CD4-positive, alpha-beta T cell (primary cell): ENCODE data around the gene UNC13A. TPM values are rescaled to one million over a fixed set of nuclear protein-coding genes. Genes with fewer than 3 reads are reported as not detected.

Experiments used
- ATAC-seq: fragments of 200-7000 bp; cut with Tn5 transposase; one replicate; pipeline ENCODE4 v1.10.0; 2022; ENCODE audit warnings: mild to moderate bottlenecking; ENCODE audit not compliant: poor library complexity
- CTCF ChIA-PET: fragments of 350-600 bp; sonication (Branson Sonifier 250); formaldehyde crosslinking; loops from one replicate; lab custom pipeline; 2021; ENCODE audit warnings: antibody characterized with exemption, inconsistent platforms; lab: Charles Lee
- POLR2A ChIA-PET: fragments of 350-600 bp; sonication (Branson Sonifier 250); formaldehyde crosslinking; loops from one replicate; lab custom pipeline; 2021; ENCODE audit warnings: antibody characterized with exemption, inconsistent platforms; lab: Charles Lee
- DNase-seq, 14 experiments: peaks; one replicate each; pipeline ENCODE4 v3.0.0-alpha.2; 2013 to 2020; ENCODE audit warnings: mixed read lengths in 2 of 14
- H3K27ac ChIP-seq, 2 donors: one replicate each; pipeline versions ENCODE4 v1.5.1 to v1.7.0; 2013; ENCODE audit warnings: low read length in 2 of 2, low read depth in 1 of 2, mild to moderate bottlenecking in 1 of 2
- H3K27me3 ChIP-seq, 2 experiments: 1 replicate in 1 of 2; 2 replicates in 1 of 2; pipeline versions ENCODE4 v1.6.1 to v1.7.0; 2013; ENCODE audit warnings: low read length in 2 of 2, control low read depth in 1 of 2, mild to moderate bottlenecking in 1 of 2, moderate library complexity in 1 of 2; ENCODE audit not compliant: insufficient read depth in 2 of 2, control insufficient read depth in 1 of 2
- H3K36me3 ChIP-seq: one replicate; pipeline ENCODE4 v1.6.1; 2013; ENCODE audit warnings: low read length, control low read depth; ENCODE audit not compliant: insufficient read depth
- H3K4me1 ChIP-seq: one replicate; pipeline ENCODE4 v1.6.1; 2013; ENCODE audit warnings: low read length, control low read depth; ENCODE audit not compliant: insufficient read depth
- H3K4me3 ChIP-seq: one replicate; pipeline ENCODE4 v1.5.1; 2013; ENCODE audit warnings: mild to moderate bottlenecking, low read length, moderate library complexity
- H3K9me3 ChIP-seq, 2 experiments: 1 replicate in 1 of 2; 2 replicates in 1 of 2; pipeline versions ENCODE4 v1.6.1 to v1.7.0; 2013; ENCODE audit warnings: low read length in 2 of 2, mild to moderate bottlenecking in 2 of 2, control low read depth in 1 of 2, moderate library complexity in 1 of 2; ENCODE audit not compliant: control insufficient read depth in 1 of 2, insufficient read depth in 1 of 2
- H3K27ac Mint-ChIP-seq: one replicate; pipeline ENCODE4 v1.8.0; 2020; ENCODE audit warnings: mixed read lengths
- H3K27me3 Mint-ChIP-seq: one replicate; pipeline ENCODE4 v1.8.0; 2021; ENCODE audit warnings: mixed read lengths
- H3K36me3 Mint-ChIP-seq: one replicate; pipeline ENCODE4 v1.8.0; 2021; ENCODE audit warnings: low read depth, mixed read lengths
- H3K4me1 Mint-ChIP-seq: one replicate; pipeline ENCODE4 v1.8.0; 2021; ENCODE audit warnings: low read depth, mixed read lengths
- H3K4me3 Mint-ChIP-seq: one replicate; pipeline ENCODE4 v1.8.0; 2020; ENCODE audit warnings: mild to moderate bottlenecking, mixed read lengths
- H3K9me3 Mint-ChIP-seq: one replicate; pipeline ENCODE4 v1.8.0; 2020; ENCODE audit warnings: mixed read lengths
- intact Hi-C, 2 experiments: fragments of 100-400 bp; cut with DNase I in 1 of 2; cut with micrococcal nuclease in 1 of 2; formaldehyde crosslinking; loops; one replicate each; pipeline versions ENCODE4 v1.15.1 to v1.9.0; 2023 to 2025; cut with DNase I, micrococcal nuclease
- total RNA-seq, 174 experiments: library from RNA in 2 of 174; stranded (reverse) in 2 of 174; gene quantifications; one replicate each; pipeline ENCODE4 v1.2.3 and lab custom pipeline; 2021 to 2026
- TF ChIP-seq, protein P1 (sequence below): fragments of 200-600 bp; IDR thresholded peaks from one replicate; pipeline ENCODE4 v1.8.0; 2022; ENCODE audit warnings: antibody characterized with exemption, mild to moderate bottlenecking

UNC13A gene
- total RNA-seq, 2 experiments from 2014 or later = 0.11 to 0.14 TPM

DNA sequence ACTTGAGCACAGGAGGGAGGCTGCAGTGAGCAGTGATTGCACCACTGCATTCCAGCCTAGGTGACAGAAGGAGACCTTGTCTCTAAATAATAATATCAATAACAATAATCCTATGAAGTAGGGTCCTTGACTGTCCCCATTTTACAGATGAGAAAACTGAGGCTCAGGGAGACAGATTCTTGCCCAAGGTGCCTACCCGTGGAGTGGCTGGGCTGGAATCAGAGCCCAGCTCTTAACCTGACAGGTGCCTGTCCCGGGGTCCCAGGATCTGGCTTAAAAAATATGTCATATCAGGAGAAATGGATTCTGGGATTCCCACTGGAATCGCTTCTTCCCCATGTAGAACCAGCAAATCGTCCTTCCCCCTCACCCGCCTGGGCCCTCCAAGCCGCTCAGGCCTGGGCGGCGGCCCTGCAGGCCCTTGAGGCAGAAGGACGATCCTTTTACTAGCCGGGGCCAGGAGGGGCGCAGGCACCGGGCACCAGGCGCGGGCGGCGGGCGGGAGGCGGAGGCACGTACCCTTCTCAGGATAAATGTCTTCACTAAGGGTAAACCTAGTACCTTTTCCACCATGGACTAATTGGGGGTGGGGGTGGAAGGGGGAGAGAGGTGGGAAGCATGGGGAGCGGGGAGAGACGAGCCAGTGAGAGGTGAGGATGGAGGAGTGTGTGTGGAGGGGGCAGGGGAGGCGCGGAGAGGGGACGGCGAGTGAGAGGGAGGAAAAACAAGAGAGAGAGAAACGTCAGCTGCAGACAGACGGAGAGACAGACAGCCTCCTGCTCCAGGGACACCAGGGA, 72.1 kb downstream of the UNC13A start:
- Histone ChIP-seq H3K9me3 (peaks cover 0 to 8% of the 10 kb centered on the region in 2 experiments), H3K27ac (no peak overlapping the region), H3K27me3 (peaks cover 46% of the 10 kb centered on the region in 2 experiments), H3K4me1 (peaks cover 9% of the 10 kb centered on the region), H3K4me3 (no peak overlapping the region), H3K36me3 (no peaks in the 10 kb centered on the region)
- H3K9me3 Mint-ChIP-seq = no peaks in the 10 kb centered on the region
- TF ChIP-seq, protein P1, sequence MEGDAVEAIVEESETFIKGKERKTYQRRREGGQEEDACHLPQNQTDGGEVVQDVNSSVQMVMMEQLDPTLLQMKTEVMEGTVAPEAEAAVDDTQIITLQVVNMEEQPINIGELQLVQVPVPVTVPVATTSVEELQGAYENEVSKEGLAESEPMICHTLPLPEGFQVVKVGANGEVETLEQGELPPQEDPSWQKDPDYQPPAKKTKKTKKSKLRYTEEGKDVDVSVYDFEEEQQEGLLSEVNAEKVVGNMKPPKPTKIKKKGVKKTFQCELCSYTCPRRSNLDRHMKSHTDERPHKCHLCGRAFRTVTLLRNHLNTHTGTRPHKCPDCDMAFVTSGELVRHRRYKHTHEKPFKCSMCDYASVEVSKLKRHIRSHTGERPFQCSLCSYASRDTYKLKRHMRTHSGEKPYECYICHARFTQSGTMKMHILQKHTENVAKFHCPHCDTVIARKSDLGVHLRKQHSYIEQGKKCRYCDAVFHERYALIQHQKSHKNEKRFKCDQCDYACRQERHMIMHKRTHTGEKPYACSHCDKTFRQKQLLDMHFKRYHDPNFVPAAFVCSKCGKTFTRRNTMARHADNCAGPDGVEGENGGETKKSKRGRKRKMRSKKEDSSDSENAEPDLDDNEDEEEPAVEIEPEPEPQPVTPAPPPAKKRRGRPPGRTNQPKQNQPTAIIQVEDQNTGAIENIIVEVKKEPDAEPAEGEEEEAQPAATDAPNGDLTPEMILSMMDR = no peak
- no peak for ATAC-seq
- H3K27me3 Mint-ChIP-seq = peaks cover 53% of the 10 kb centered on the region
- intact Hi-C loops = no loop called here
- no peaks in the 10 kb centered on the region for H3K36me3 Mint-ChIP-seq
- ChIA-PET POLR2A (no interaction called here), CTCF (no interaction called here)
- DNase-seq = no peak
- no peak overlapping the region for H3K4me3 Mint-ChIP-seq
- H3K27ac Mint-ChIP-seq = no peak overlapping the region
- H3K4me1 Mint-ChIP-seq = peaks cover 4% of the 10 kb centered on the region

DNA sequence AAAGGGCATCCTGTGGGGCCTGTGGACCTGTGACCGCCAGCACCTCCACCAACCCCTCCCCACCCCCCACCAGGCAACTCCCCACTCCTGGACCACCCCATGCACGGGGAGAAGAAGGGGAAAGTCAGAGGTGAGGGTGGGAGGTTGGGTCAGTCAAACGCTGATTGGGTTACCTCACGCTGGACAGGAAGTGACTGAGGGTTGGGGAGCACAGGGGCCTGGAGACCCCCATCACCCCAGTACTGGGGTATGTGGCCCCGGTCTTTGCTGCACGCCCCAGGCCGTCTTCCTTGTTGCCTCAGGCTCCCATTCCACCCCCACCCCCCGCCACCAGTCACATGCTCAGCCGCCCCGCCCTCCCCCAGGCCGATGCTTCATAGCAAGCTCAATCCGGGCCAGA, 73.7 kb downstream of the UNC13A start:
- H3K4me1 ChIP-seq = peaks cover 9% of the 10 kb centered on the region
- H3K36me3 ChIP-seq = no peaks in the 10 kb centered on the region
- H3K9me3 ChIP-seq = peaks cover 0 to 12% of the 10 kb centered on the region in 2 experiments
- no peak for ATAC-seq
- intact Hi-C loops = no loop called here
- peaks cover 40 to 43% of the 10 kb centered on the region in 2 experiments for H3K27me3 ChIP-seq
- Mint-ChIP-seq H3K36me3 (no peaks in the 10 kb centered on the region), H3K4me1 (peaks cover 4% of the 10 kb centered on the region), H3K27me3 (peaks cover 45% of the 10 kb centered on the region), H3K4me3 (no peak overlapping the region), H3K9me3 (no peaks in the 10 kb centered on the region), H3K27ac (no peak overlapping the region)
- CTCF ChIA-PET = no interaction called here
- POLR2A ChIA-PET = no interaction called here
- TF ChIP-seq, protein P1 = no peak
- no peak for DNase-seq
- H3K4me3 ChIP-seq = no peak overlapping the region
- no peak overlapping the region for H3K27ac ChIP-seq

DNA sequence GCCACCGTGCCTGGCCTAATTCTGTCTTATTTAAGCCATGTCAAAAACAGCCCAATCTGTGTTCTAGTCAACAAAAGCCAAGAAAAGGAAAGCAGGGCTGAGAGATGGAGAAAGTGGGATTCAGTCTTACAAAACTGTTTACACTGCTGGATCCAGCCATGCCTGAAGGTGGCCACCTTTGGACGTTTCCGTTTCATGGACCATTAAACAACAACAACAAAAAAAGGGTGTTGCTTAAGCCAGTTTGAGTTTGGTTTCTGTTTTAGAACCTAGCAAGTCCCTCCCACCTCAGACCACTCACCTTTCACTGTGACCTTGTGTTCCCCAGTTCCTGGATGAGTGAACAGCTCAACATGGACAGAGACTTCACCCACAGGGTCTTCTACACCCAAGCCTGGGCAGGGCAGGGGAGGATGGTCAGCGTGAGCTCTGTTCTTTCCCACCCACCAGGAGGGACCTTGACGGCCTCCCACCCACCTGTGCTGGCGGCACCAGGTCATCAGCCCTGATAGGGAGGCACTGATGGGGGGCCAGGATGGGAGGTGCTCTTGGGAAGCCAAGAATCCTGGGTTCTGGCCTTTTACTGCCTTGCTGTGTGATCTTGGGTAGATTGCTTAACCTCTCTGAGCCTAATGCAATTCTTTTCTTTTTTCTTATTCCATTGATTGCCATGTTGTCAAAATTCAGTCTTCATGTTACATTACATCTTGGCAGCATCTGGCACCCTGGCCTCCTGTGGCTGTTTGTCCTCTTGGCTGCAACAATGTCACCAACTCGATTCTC, 76.5 kb downstream of the UNC13A start:
- no peak overlapping the region for H3K27ac Mint-ChIP-seq
- POLR2A ChIA-PET = no interaction called here
- CTCF ChIA-PET = no interaction called here

More for the DNA sequence above, 76.5 kb downstream of the UNC13A start:
- DNase-seq (no peak), ATAC-seq (no peak)
- Mint-ChIP-seq H3K4me3 (no peak overlapping the region), H3K27me3 (peaks cover 19% of the 10 kb centered on the region), H3K4me1 (peaks cover 4% of the 10 kb centered on the region), H3K9me3 (no peaks in the 10 kb centered on the region), H3K36me3 (no peaks in the 10 kb centered on the region)
- TF ChIP-seq, protein P1 = no peak
- Histone ChIP-seq H3K4me1 (peaks cover 7% of the 10 kb centered on the region), H3K36me3 (no peaks in the 10 kb centered on the region), H3K27me3 (peaks cover 17 to 18% of the 10 kb centered on the region in 2 experiments), H3K27ac (no peak overlapping the region), H3K4me3 (no peak overlapping the region), H3K9me3 (peaks cover 0 to 8% of the 10 kb centered on the region in 2 experiments)
- intact Hi-C loops = no loop called here
